GM21737 (cell line): ENCODE measurements around the gene HDGFL2.

Source experiments
- ATAC-seq: cut with Tn5 transposase; IDR thresholded peaks from one replicate; pipeline ENCODE4 v1.9.1; 2021; ENCODE audit warnings: mild to moderate bottlenecking, moderate library complexity; ENCODE audit not compliant: unreplicated experiment

HDGFL2 gene

DNA sequence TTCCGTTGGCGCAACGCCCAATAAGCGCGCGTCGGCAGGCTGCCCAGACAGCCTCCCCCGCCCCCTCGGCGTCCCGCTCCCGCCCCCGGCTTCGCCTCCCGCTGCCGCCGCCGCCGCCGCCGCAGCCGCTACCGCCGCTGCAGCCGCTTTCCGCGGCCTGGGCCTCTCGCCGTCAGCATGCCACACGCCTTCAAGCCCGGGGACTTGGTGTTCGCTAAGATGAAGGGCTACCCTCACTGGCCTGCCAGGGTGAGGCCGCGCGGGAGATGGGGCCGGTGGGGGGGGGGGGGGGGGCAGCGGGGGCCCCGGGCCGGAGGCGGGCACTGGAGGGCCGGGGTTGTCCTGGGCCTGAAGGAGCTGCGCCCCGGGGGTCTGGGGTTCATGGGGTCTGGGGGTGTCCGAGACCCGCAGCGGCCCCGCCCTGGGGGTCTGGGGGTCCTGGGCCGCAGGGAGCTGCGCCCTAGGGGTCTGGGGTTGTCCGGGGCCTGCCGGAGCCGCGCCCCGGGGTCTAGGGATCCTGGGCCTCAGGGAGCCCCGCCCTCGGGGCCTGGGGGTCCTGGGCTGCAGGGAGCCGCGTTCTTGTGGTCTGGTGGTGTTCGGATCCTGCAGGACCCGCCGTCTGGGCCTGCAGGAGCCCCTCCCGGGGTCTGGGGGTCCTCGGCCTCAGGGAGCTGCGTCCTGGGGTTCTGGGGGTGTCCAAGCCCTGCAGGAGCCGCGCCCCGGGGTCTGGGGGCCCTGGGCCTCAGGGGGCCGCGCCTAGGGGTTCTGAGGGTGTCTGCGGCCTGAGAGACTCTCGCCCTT lies at the start of gene HDGFL2:
Gene HDGFL2 (plus strand): TSS at position 124 of the 801 bp plus-strand sequence. CDS start 54 bp downstream, at position 178.
- ATAC-seq: peak; percentile 1

DNA sequence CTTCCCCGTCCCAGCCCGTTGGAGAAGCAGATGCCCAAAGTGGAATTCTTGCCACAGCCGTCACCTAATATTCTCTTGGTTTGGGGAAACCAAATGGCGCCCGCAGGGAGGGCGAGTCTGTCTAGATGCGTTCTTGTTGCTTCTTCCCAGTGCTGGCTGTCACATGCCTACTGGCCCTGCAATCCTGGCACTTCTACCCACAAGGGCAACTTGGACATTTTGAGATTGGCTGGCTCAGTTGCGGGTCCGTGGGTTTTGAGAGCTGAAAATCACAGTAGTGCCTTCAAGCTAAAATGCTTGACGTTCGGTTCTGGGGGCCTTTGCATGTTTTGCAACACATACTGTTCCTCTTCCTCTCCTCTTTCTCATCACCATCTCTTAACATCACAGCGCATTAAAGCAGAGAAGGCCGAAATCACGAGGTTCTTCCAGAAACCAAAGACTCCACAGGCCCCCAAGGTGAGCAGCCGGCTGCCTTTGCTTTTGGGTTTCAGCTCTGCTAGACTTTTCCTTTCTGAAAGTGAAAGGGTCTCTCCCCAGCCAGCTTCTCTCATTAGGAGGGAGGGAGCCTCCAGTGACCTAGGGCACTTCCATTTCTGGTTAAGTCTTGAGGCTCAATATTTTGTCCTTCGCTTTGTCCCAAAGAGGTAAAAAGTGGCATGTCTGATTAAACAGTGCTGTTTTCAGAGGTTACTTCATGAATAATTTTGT lies 48.5 kb upstream of the HDGFL2 start:
- no peak for ATAC-seq

DNA sequence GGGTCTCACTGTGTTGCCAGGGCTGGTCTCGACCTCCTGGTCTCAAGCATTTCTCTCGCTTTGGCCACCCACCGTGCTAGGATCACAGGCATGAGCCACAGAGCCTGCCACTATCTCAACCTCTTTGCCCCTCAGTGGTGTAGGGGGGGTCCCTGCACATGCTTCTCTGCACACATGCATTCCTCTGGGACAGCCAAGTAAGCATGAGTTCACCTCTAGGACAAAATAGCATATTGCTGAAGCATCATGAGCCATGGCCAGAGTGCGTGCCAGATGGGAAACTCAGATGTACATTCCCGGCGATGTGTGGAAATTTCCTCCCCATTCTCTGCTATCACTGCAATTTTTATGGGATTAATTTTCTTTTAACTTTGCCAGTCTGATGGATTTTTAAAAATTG lies 46.6 kb upstream of the HDGFL2 start:
- ATAC-seq: no peak

DNA sequence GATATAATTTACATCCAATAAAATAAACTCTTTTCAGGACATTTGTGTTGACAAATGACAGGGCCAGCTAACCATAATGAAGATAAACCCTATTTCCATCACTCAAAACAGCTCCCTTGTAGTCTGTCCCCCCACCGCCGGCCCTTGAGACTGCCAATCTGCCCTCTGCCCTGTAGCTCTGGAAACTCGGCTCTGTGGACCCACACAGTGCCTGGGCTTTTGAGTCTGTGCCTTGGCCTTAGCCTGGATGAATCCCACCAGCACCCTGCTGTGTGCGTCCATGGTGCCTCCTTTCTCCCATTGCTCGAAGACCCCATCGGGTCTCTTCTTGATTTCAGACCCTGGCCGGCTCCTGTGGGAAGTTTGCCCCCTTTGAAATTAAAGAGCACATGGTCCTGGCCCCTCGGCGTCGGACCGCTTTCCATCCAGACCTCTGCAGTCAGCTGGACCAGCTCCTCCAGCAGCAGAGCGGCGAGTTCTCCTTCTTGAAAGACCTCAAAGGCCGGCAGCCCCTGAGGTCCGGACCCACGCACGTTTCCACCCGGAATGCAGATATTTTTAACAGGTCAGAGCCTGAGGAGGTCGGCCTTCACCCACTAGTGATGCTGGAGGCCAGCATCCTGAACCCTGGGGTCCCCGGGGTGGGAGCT lies 43.6 kb upstream of the HDGFL2 start:
- no peak for ATAC-seq

DNA sequence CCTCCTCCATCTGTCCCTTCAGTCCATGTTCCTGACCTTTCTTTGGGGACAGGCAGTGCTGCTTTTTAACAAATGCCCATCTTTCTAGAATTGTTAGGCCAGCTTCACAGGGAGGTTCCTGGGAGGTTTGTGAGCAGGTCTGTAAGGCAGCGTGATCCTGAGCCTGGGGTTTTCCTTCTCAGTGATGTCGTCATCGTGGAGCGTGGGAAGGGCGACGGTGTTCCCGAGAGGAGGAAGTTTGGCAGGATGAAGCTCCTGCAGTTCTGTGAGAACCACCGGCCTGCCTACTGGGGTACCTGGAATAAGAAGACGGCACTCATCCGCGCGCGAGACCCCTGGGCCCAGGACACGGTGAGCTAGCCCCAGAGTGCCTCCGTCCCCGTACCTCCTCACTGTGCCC lies 42.8 kb upstream of the HDGFL2 start:
- no peak for ATAC-seq

DNA sequence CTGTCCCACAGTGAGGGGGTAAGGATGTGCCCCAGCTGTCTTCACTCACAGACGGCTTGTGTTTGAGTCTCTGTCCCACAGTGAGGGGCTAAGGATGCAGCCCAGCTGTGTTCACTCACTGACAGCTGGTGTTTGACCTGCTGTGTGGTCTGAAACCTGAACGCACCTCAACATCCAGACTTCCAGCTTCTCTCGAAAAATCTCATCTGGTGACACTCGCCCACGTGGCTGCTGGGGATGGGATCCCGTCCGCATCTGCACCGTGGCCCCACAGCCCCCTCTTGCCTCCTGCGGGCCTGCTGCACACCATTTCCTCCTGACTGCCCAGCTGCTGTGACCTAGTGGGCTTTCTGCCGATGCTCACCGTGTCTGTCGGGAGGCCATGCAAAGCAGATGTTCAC lies 42.3 kb upstream of the HDGFL2 start:
- ATAC-seq: no peak

DNA sequence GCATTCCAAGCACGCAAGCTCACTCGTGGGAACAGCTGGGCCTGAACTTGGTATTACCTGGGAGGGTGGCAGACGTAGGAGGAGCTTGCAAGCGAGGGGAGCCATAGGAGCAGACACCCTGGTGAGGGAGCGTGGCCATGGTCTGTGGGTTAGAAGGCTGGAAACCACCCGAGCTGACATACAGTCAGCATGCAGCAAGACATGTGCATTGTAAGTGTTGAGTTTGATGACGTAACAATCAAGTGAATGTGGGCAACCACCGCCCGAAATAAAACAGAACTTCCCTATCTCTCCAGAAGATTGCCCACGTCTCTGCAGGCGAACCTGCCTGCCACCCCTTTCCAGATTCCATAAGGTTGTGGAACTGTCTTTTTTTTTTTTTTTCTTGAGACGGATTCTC lies 41.3 kb upstream of the HDGFL2 start:
- ATAC-seq: no peak

DNA sequence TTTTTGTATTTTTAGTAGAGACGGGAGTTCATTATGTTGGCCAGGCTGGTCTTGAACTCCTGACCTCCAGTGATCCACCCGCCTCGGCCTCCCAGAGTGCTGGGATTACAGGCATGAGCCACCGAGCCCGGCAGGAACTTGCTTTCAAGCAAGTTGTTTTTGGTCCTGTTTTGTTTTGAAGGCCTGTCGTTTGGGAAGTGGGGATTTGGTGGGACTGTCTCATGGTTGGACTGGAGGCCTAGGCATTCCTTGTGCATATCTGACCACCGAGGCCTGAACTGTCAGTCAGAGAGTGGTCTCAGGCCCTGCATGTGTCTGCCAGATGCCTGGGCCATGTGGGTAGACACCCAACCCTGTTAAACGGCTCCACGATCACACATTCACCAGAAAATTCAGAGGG lies 40.8 kb upstream of the HDGFL2 start:
- ATAC-seq: no peak

DNA sequence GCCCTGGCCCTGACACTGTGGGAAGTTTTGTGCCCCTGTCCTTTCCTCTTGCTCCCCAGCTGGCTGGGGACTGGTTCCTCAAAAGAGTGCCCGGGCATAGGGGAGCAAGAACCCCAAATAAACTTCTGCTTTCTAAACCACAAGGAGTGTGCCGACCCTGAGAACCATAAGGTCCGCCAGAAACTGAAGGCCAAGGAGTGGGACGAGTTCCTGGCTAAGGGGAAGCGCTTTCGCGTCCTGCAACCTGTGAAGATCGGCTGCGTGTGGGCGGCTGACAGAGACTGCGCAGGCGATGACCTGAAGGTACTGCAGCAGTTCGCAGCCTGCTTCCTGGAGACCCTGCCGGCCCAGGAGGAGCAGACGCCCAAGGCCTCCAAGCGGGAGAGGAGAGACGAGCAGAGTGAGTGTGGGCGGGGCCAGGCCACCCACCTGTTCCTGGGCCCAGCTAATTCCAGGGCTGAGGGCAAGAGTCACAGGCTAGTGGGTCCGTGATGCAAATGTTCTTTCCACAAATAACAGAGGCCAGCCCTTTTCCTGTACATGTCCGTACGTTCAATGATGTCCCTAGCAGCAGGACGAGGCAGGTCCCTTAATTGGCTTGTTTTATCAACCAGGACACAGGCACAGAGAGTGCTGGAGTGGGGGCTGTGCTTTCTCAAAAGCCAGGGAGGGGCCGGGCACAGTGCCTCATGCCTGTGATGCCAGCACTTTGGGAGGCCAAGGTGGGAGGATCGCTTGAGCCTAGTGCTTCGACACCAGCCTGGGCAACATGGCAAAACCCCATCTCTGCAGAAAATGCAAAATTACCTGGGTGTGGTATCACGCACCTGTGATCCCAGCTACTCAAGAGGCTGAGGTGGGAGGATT lies 40.1 kb upstream of the HDGFL2 start:
- ATAC-seq: no peak

DNA sequence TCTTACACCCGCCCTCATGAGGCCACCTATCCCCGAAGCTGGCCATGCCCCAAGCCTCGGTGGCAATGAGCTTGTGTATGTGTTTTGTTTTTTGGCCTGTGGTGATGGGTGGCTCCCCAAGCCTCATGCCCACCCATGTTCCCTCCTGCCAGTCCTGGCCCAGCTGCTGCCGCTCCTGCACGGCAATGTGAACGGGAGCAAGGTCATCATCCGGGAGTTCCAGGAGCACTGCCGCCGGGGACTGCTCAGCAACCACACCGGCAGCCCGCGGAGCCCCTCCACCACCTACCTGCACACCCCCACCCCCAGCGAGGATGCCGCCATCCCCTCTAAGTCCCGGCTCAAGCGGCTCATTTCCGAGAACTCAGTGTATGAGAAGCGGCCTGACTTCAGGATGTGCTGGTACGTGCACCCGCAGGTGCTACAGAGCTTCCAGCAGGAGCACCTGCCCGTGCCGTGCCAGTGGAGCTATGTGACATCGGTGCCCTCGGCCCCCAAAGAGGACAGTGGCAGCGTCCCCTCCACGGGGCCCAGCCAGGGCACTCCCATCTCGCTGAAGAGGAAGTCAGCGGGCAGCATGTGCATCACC lies 39.1 kb upstream of the HDGFL2 start:
- ATAC-seq: no peak

DNA sequence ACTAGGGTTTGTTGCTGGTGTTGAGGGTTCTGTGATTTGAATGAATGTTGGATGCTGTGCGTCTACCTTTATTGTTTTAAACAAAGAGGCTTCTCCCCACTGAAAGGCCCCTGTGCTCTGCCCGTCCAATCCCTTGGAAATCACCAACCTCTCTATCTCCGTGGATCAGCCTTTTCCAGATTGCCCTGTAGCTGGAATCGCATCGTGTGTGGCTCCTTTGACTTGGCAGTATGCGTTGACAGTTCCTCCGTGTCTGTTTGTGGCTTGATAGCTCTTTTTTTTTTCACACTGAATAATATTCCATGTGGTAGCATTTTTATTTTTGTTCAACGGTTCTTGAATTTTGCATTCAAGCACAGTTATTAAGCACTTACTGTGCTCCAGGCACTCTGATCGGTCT lies 37.7 kb upstream of the HDGFL2 start:
- ATAC-seq: no peak

DNA sequence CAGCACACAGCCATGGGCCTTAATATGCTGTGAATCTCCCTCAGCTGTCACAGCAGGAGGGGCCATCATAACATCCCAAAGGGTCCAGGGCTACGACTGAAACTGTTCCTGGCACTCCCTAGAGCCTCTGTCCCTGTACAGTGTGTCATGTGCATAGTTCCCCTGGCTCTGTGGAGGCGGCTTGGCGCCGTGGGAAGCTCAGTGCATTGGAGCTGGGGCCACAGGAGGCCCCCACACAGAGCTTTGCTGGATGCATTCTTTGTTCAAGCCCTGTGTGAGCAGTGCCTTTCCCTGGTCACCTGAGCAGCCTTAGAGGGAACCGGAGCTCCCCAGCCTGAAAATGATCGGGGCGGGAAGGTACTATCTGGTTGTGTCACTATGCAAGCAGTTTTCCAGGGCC lies 35.9 kb upstream of the HDGFL2 start:
- no peak for ATAC-seq

DNA sequence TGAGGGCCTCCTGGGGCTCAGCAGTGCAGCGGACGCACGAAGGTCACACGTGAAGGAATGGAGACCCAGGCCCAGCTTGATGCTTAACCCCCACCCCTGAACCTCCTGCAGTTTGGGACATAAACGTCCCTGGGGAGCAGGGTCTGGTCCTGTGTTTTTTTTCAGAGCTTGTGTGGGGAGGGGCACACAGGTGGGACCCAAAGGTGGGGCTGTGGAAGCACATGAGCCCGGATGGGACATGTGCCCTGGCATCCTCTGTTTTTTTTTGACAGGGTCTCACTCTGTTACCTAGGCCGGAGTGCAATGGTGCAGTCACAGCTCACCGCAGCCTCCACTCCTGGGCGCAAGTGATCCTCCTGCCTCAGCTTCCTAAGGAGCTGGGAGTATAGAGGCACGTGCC lies 35.0 kb upstream of the HDGFL2 start:
- no peak for ATAC-seq

DNA sequence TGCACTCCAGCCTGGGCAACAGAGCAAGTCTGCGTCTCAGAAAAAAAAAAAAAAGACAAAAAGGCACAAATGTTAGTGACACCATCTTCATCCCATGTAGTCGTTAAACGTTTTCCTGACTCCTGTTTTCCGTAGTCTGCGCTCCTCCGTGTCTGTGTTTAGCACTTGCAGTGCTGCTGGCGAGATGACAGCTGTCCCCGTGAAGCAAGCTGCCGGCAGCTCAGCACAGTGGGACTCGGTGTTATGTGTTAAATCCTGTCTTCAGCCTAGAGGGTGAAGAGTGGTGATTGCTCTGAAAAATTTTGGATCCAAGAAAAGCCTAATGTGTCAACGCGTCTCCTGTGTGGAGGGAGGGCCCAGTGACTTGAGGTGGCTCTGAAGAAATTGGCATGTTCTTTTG lies 32.9 kb upstream of the HDGFL2 start:
- no peak for ATAC-seq

DNA sequence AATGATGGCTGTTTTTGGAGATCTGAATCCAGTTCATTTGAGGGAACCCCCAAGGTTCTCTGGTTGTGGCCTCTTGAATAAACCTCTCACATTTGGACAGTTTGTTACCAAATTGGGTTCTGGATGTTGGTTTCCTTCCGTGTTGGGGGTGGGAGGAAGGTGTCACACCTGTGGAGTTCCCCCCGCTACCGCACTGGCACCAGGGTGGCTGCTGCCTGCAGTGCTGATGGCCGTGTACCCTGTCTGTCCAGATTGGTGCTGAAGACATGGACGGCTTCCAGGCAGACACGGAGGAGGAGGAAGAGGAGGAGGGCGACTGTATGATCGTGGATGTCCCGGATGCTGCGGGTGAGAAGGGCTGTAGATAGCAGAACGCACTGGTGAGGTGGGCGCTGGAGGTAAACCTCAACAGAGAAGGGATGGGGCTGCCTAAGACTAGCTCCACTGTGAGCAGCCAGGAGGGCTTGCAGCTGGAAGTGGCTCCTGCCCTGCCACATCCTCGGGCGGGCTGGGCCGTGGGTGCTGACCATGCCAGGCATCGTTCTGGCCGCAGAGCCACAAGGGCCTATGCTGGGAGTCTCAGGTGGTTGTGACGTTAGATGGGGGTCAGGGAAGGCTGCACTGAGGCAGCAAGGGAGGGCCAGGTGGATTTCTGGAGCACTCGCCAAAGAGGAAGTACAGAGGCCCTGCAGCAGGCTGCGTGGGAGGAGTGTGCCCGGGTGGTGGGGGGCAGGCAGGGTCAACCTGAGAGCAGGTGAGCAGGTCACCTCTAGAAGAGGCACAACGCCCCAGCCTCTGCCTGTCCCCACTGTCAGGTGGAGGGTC lies 29.9 kb upstream of the HDGFL2 start:
- no peak for ATAC-seq

DNA sequence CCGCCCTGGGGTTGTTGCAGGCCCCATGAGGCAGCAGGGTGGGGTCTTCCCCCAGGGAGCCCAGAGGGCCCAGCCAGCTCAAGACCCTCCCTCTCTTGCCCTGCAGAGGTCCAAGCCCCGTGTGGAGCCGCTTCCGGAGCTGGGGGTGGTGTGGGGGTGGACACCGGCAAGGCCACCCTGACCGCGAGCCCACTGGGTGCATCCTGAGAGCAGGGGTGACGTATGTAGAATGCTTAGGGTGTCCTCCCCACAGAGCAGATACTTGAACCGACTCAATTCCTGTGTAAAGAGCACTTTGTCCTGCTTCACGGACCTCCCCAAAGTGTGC lies 29.3 kb upstream of the HDGFL2 start:
- ATAC-seq: no peak

DNA sequence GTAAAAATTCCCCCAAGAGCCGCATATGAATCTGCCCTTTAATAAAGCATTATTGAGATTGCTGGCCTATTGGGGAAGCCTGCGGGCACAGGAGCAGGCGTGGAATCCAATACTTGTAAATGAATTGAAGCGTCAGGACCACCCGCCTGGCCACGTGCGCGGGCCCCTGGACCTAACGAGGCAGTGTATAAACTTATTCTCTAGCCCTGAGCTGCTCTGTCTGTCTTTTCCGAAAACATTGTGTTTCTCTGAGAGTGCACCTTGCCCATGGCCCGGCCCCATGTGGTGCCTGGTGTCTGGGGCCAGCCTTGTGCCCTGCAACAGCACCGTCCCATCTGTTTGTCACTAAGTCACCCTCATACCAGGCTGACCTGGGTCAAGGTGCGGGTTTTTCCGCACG lies 28.9 kb upstream of the HDGFL2 start:
- no peak for ATAC-seq

DNA sequence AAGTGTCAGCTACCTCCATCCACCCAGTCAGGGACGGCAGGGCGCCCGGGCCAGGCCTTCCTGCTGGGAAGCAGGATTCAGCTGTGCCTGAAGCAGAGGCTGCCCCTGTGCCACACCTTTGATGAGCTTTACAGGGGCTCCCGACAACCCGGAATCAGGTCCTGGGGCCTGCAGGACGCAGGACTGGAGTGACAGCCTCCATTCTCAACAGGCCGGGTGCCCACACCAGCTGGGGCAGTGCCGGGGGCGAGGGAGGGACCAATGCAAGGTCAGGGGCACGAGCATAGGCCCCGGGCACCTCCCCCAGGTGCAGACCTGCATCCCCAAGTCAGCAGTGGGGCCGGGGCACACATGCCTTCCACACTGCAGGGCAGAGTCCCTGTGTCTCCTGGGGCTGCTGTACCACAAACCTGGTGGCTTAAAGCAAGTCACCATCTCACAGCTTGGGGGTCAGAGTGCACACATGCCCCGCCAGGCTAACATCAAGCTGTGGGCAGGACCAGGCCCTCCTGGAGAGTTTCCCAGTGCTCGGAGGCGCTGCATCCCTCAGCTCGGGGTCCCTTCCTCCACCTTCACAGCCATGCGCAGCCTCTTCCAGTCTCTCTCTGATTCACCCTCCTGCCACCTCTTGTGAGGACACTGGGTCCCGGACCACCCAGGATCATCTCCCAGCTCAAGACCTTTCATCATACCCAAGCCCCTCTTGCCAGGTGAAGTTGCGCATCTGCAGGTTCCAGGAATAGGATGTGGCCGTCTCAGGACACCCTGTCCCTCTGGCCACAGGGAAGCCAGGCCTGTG lies 27.9 kb upstream of the HDGFL2 start:
- no peak for ATAC-seq
